ENCODE data around the gene TMEM150C.

TMEM150C gene

DNA sequence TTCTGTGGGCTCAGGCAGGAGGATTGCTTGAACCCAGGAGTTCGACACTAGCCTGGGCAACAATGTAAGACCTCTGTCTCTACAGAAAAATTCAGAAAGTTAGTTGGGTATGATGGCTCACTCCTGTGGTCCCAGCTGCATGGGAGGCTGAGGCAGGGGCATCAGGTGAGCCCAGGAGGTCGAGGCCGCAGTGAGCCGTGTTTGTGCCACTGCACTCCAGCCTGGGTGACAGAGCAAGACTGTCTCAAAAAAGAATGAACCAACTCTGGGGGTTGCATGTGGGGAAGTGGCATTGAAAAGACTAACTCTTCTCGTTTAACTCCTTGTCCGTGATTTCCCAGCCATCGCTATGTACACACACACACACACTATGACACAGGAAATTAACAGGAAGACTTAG is 104.5 kb downstream of the TMEM150C start:
- no peak overlapping the region for H3K4me2 ChIP-seq (ENCODE audit: low read length)
- no peaks in the 10 kb centered on the region for H3K9me2 ChIP-seq (replicated peaks; ENCODE audit: control insufficient read depth, low read length)
- H3K36me3 ChIP-seq (ENCODE audit: control insufficient read depth, low read length): peaks cover 85% of the 10 kb centered on the region
- H3K4me1 ChIP-seq (ENCODE audit: control insufficient read depth, low read length): 0 out of 2 replicates have a peak, but pooled peaks cover 4% of the 10 kb centered on the region
- H4K20me1 ChIP-seq (ENCODE audit: control insufficient read depth, insufficient read depth, low read depth, low read length): no peaks in the 10 kb centered on the region
- no peaks in the 10 kb centered on the region for H3K27me3 ChIP-seq (ENCODE audit: control insufficient read depth, low read length)
- H3K9me3 ChIP-seq (ENCODE audit: control insufficient read depth, insufficient read depth, low read length): no peaks in the 10 kb centered on the region
- TF ChIP-seq, protein P1, sequence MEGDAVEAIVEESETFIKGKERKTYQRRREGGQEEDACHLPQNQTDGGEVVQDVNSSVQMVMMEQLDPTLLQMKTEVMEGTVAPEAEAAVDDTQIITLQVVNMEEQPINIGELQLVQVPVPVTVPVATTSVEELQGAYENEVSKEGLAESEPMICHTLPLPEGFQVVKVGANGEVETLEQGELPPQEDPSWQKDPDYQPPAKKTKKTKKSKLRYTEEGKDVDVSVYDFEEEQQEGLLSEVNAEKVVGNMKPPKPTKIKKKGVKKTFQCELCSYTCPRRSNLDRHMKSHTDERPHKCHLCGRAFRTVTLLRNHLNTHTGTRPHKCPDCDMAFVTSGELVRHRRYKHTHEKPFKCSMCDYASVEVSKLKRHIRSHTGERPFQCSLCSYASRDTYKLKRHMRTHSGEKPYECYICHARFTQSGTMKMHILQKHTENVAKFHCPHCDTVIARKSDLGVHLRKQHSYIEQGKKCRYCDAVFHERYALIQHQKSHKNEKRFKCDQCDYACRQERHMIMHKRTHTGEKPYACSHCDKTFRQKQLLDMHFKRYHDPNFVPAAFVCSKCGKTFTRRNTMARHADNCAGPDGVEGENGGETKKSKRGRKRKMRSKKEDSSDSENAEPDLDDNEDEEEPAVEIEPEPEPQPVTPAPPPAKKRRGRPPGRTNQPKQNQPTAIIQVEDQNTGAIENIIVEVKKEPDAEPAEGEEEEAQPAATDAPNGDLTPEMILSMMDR (IDR thresholded peaks at IDR 0.05; ENCODE audit: low read depth, low read length, poor library complexity, severe bottlenecking): no peak
- no peak for TF ChIP-seq EZH2phosphoT487 (IDR thresholded peaks at IDR 0.05; ENCODE audit: borderline replicate concordance, low read length)
- no peak overlapping the region for H3K27ac ChIP-seq (ENCODE audit: low read depth, low read length)
- H3K4me3 ChIP-seq (ENCODE audit: low read length): no peak overlapping the region
- H3F3A ChIP-seq (ENCODE audit: control insufficient read depth, insufficient read depth): peaks cover 27% of the 10 kb centered on the region
- peaks cover 5% of the 10 kb centered on the region; the same call in 1 of the 2 replicates for H3K79me2 ChIP-seq (ENCODE audit: control insufficient read depth, low read length)

DNA sequence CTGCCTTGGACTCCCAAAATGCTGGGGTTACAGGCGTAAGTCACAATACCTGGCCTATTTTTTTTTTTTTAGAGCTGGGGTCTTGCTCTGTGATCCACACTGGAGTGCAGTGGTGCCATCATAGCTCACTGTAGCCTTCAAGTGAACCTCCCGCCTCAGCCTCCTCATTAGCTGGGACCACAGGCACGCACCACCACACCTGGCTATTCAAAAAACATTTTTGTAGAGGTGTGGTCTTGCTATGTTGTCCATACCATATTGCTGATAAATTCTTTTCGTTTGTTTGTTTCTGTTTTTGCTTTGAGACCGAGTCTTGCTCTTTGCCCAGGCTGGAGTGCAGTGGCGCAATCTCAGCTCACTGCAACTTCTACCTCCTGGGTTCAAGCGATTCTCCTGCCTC is 109.8 kb downstream of the TMEM150C start:
- H3K36me3 ChIP-seq (ENCODE audit: control insufficient read depth, low read length): peaks cover 83% of the 10 kb centered on the region
- no peaks in the 10 kb centered on the region for H4K20me1 ChIP-seq (ENCODE audit: control insufficient read depth, insufficient read depth, low read depth, low read length)
- no peaks in the 10 kb centered on the region for H3K9me3 ChIP-seq (ENCODE audit: control insufficient read depth, insufficient read depth, low read length)
- H3K4me2 ChIP-seq (ENCODE audit: low read length): no peak overlapping the region
- peaks cover 44% of the 10 kb centered on the region for H3K79me2 ChIP-seq (ENCODE audit: control insufficient read depth, low read length)
- no peaks in the 10 kb centered on the region for H3K9me2 ChIP-seq (replicated peaks; ENCODE audit: control insufficient read depth, low read length)
- H3F3A ChIP-seq (ENCODE audit: control insufficient read depth, insufficient read depth): no peaks in the 10 kb centered on the region
- no peaks in the 10 kb centered on the region for H3K27me3 ChIP-seq (ENCODE audit: control insufficient read depth, low read length)
- TF ChIP-seq, protein P1 (IDR thresholded peaks at IDR 0.05; ENCODE audit: low read depth, low read length, poor library complexity, severe bottlenecking): no peak
- no peaks in the 10 kb centered on the region for H3K4me1 ChIP-seq (ENCODE audit: control insufficient read depth, low read length)
- no peak overlapping the region for H3K27ac ChIP-seq (ENCODE audit: low read depth, low read length)
- H3K4me3 ChIP-seq (ENCODE audit: low read length): no peak overlapping the region

- H3K27me3 ChIP-seq (ENCODE audit: control insufficient read depth, low read length): no peaks in the 10 kb centered on the region
- no peak overlapping the region for H3K27ac ChIP-seq (ENCODE audit: low read depth, low read length)
- H3K9me3 ChIP-seq (ENCODE audit: control insufficient read depth, insufficient read depth, low read length): no peaks in the 10 kb centered on the region
- no peak overlapping the region for H3K4me2 ChIP-seq (ENCODE audit: low read length)
- no peak for TF ChIP-seq EZH2phosphoT487 (IDR thresholded peaks at IDR 0.05; ENCODE audit: borderline replicate concordance, low read length)
- TF ChIP-seq, protein P1 (IDR thresholded peaks at IDR 0.05; ENCODE audit: low read depth, low read length, poor library complexity, severe bottlenecking): no peak
- no peak overlapping the region for H3K4me3 ChIP-seq (ENCODE audit: low read length)
- H3F3A ChIP-seq (ENCODE audit: control insufficient read depth, insufficient read depth): no peaks in the 10 kb centered on the region
- H3K9me2 ChIP-seq (replicated peaks; ENCODE audit: control insufficient read depth, low read length): no peaks in the 10 kb centered on the region
- H4K20me1 ChIP-seq (ENCODE audit: control insufficient read depth, insufficient read depth, low read depth, low read length): no peaks in the 10 kb centered on the region
- H3K79me2 ChIP-seq (ENCODE audit: control insufficient read depth, low read length): peaks cover 49% of the 10 kb centered on the region
- H3K36me3 ChIP-seq (ENCODE audit: control insufficient read depth, low read length): peaks cover 75% of the 10 kb centered on the region
- H3K4me1 ChIP-seq (ENCODE audit: control insufficient read depth, low read length): no peaks in the 10 kb centered on the region
Measured at GRCh38 chr4:82450966-82451755, 110.6 kb downstream of the TMEM150C start.
